HT-29 (cell line): ENCODE data around the gene RNF212. TPM values are rescaled to one million over a fixed set of nuclear protein-coding genes. Genes with fewer than 3 reads are reported as not detected.
A peak's percentile ranks its signal among the peaks of the same experiment; 100 is the strongest.
"Not testable (repeated sequence)": the region's sequence is repeated elsewhere in the genome, so short reads cannot be mapped to it uniquely, and the experiment has no call there.

Experiments
- DNase-seq: peaks from one replicate; pipeline ENCODE4 v3.0.0-alpha.2; 2015; ENCODE audit warnings: low spot score
- total RNA-seq: library from RNA; depleted of rRNA; stranded (reverse); fragments of >200 nt; shearing (Covaris generic); gene quantifications from 2 replicates; pipeline ENCODE4 v1.2.3, GENCODE V29; 2014

Gene RNF212
- total RNA-seq, 1 experiment from 2014 or later = not detected

GRCh38 chr4:1065732-1066131, 47.6 kb downstream of the RNF212 start:
- DNase-seq = no peak

GRCh38 chr4:1062419-1062818, 50.9 kb downstream of the RNF212 start:
- DNase-seq = no peak

GRCh38 chr4:1061760-1062159, 51.6 kb downstream of the RNF212 start:
- DNase-seq = no peak

GRCh38 chr4:1061056-1061700, 52.2 kb downstream of the RNF212 start:
- DNase-seq = no peak

GRCh38 chr4:1060621-1061020, 52.7 kb downstream of the RNF212 start:
- DNase-seq = no peak

- DNase-seq = no peak
Measured at GRCh38 chr4:1060121-1060520, 53.2 kb downstream of the RNF212 start.

GRCh38 chr4:1058997-1059665, 54.2 kb downstream of the RNF212 start:
- no peak for DNase-seq

- DNase-seq = peak; percentile 40
Measured at GRCh38 chr4:1058198-1058996, 55.0 kb downstream of the RNF212 start.

GRCh38 chr4:1057403-1057745, 56.0 kb downstream of the RNF212 start:
- no peak for DNase-seq

GRCh38 chr4:1056671-1057402, 56.5 kb downstream of the RNF212 start:
- no peak for DNase-seq

GRCh38 chr4:1055721-1056590, 57.4 kb downstream of the RNF212 start:
- no peak for DNase-seq

GRCh38 chr4:1055243-1055701, 58.1 kb downstream of the RNF212 start:
- DNase-seq = not testable (repeated sequence)

GRCh38 chr4:1054696-1055242, 58.6 kb downstream of the RNF212 start:
- DNase-seq = not testable (repeated sequence)

- not testable (repeated sequence) for DNase-seq
Measured at GRCh38 chr4:1053891-1054290, 59.5 kb downstream of the RNF212 start.

- DNase-seq = no peak
Measured at GRCh38 chr4:1053080-1053661, 60.2 kb downstream of the RNF212 start.

- DNase-seq = no peak
Measured at GRCh38 chr4:1052231-1052671, 61.1 kb downstream of the RNF212 start.

- DNase-seq = no peak
Measured at GRCh38 chr4:1051472-1051871, 61.9 kb downstream of the RNF212 start.

- DNase-seq = no peak
Measured at GRCh38 chr4:1050486-1051213, 62.7 kb downstream of the RNF212 start.

- no peak for DNase-seq
Measured at GRCh38 chr4:1049591-1049905, 63.8 kb downstream of the RNF212 start.
